Cerebellar nuclear complex (tissue), 1 donor: ENCODE measurements around the gene ARID3B.
"Not testable (repeated sequence)": the region's sequence is repeated elsewhere in the genome, so short reads cannot be mapped to it uniquely, and the experiment has no call there.

Experiments used
- DNase-seq, 2 experiments: peaks; one replicate each; lab custom pipeline; 2025; lab: John Stamatoyannopoulos, UW

Gene ARID3B

GRCh38 chr15:74540761-74541493, at the start of gene ARID3B:
Gene ARID3B (plus strand): TSS chr15:74541220. CDS start chr15:74543937, 2,717 bp downstream.
- peak; percentile 58 to 81 for DNase-seq

GRCh38 chr15:74496648-74497047, 44.4 kb upstream of the ARID3B start:
- DNase-seq, result no peak

GRCh38 chr15:74497584-74497983, 43.4 kb upstream of the ARID3B start:
- DNase-seq, result no peak

GRCh38 chr15:74499366-74499765, 41.7 kb upstream of the ARID3B start:
- no peak for DNase-seq

- no peak for DNase-seq
These were observed 40.6 kb upstream of the ARID3B start for GRCh38 chr15:74500401-74500800.

- DNase-seq, result no peak
These were observed 38.7 kb upstream of the ARID3B start for GRCh38 chr15:74502301-74502700.

- no peak for DNase-seq
These were observed 36.6 kb upstream of the ARID3B start for GRCh38 chr15:74504418-74504817.

GRCh38 chr15:74504836-74505235, 36.2 kb upstream of the ARID3B start:
- no peak for DNase-seq

GRCh38 chr15:74505837-74506514, 35.0 kb upstream of the ARID3B start:
- no peak for DNase-seq

GRCh38 chr15:74506515-74506840, 34.5 kb upstream of the ARID3B start:
- DNase-seq, result no peak

GRCh38 chr15:74511583-74511982, 29.4 kb upstream of the ARID3B start:
- DNase-seq, result no peak

- DNase-seq, result not testable (repeated sequence)
These were observed 27.0 kb upstream of the ARID3B start for GRCh38 chr15:74514059-74514458.

GRCh38 chr15:74517096-74517495, 23.9 kb upstream of the ARID3B start:
- no peak for DNase-seq

GRCh38 chr15:74519311-74519710, 21.7 kb upstream of the ARID3B start:
- DNase-seq, result no peak

GRCh38 chr15:74520407-74520806, 20.6 kb upstream of the ARID3B start:
- no peak for DNase-seq

- no peak for DNase-seq
These were observed 17.0 kb upstream of the ARID3B start for GRCh38 chr15:74523982-74524381.

- DNase-seq, result no peak
These were observed 15.7 kb upstream of the ARID3B start for GRCh38 chr15:74525309-74525708.

GRCh38 chr15:74525945-74526344, 15.1 kb upstream of the ARID3B start:
- no peak for DNase-seq

- no peak for DNase-seq
These were observed 12.1 kb upstream of the ARID3B start for GRCh38 chr15:74528876-74529275.

GRCh38 chr15:74529921-74530320, 11.1 kb upstream of the ARID3B start:
- DNase-seq, result no peak

- no peak for DNase-seq
These were observed 10.3 kb upstream of the ARID3B start for GRCh38 chr15:74530771-74531143.

GRCh38 chr15:74531144-74531811, 9.7 kb upstream of the ARID3B start:
- no peak for DNase-seq

GRCh38 chr15:74535388-74536084, 5.5 kb upstream of the ARID3B start:
- DNase-seq, result no peak
